Esophagus muscularis mucosa (tissue), 4 donors: Measurements from ENCODE around the gene LRPPRC. TPM values are rescaled to one million over a fixed set of nuclear protein-coding genes. Genes with fewer than 3 reads are reported as not detected.
A peak's percentile ranks its signal among the peaks of the same experiment; 100 is the strongest.

Experiments
- DNase-seq: peaks from one replicate; pipeline ENCODE4 v3.0.0-alpha.2; 2017; ENCODE audit errors: extremely low spot score
- H3K27ac ChIP-seq, 4 donors: fragments of 200-600 bp; sonication (generic); replicated peaks in 1 of 4; 1 replicate in 3 of 4; 2 replicates in 1 of 4; pipeline ENCODE4 v1.5.1; 2016 to 2019; ENCODE audit warnings: mild to moderate bottlenecking in 1 of 4
- H3K27me3 ChIP-seq, 4 donors: fragments of 200-600 bp; sonication (generic); one replicate each; pipeline versions ENCODE4 v1.5.1 to v1.6.0; 2016 to 2019
- H3K36me3 ChIP-seq, 4 donors: fragments of 200-600 bp; sonication (generic); one replicate each; pipeline ENCODE4 v1.5.1; 2016 to 2019
- H3K4me1 ChIP-seq, 4 donors: fragments of 200-600 bp; sonication (generic); one replicate each; pipeline ENCODE4 v1.5.1; 2016 to 2019
- H3K4me3 ChIP-seq, 4 donors: fragments of 200-600 bp; sonication (generic); 1 replicate in 2 of 4; 2 replicates in 2 of 4; pipeline ENCODE4 v1.5.1; 2016 to 2019; ENCODE audit warnings: mild to moderate bottlenecking in 4 of 4, moderate library complexity in 1 of 4
- H3K9me3 ChIP-seq, 4 donors: fragments of 200-600 bp; sonication (generic); 1 replicate in 3 of 4; 2 replicates in 1 of 4; pipeline ENCODE4 v1.5.1; 2016 to 2019
- EP300 ChIP-seq: sonication (generic); formaldehyde crosslinking; IDR thresholded peaks from one replicate; pipeline ENCODE4 v1.6.1; 2017; ENCODE audit warnings: antibody characterized with exemption
- POLR2A ChIP-seq: fragments of 450-650 bp; IDR thresholded peaks from one replicate; pipeline ENCODE4 v1.6.1; 2017; ENCODE audit warnings: antibody characterized with exemption, moderate library complexity, mild to moderate bottlenecking, low read depth
- POLR2AphosphoS5 ChIP-seq, 2 donors: sonication (generic); formaldehyde crosslinking; IDR thresholded peaks; one replicate each; pipeline ENCODE4 v1.6.1; 2017; ENCODE audit warnings: antibody characterized with exemption in 2 of 2
- WGBS: methylation state at CpG from one replicate; pipeline ENCODE4 v1.1.5; 2018; 5-methylcytosine and 5-hydroxymethylcytosine counted together
- intact Hi-C: fragments of 100-400 bp; cut with DNase I; formaldehyde crosslinking; loops from one replicate; pipeline ENCODE4 v1.15.1; 2023
- total RNA-seq, 4 donors: library from RNA; depleted of rRNA; stranded (reverse); fragments of >200 nt; gene quantifications; one replicate each; pipeline versions ENCODE4 v1.1.0 to v1.2.1, GENCODE V29; 2016
- TF ChIP-seq, protein P1 (sequence below), 3 experiments: fragments of 200-600 bp in 2 of 3; fragments of 450-650 bp in 1 of 3; sonication (generic) in 2 of 3; IDR thresholded peaks; one replicate each; pipeline ENCODE4 v1.5.1; 2017 to 2019; ENCODE audit warnings: antibody characterized with exemption in 3 of 3, mild to moderate bottlenecking in 2 of 3, moderate library complexity in 1 of 3

The LRPPRC gene
- 10 to 100 TPM; 38.4 to 44.6 (median 43.0) TPM for total RNA-seq

GRCh38 chr2:43995733-43996533, at the start of gene LRPPRC:
Gene LRPPRC, minus strand, starts transcription at chr2:43995989. Its CDS starts 42 bp downstream, at chr2:43995947.
- intact Hi-C loops, result no loop called here
- WGBS, result under 1% methylated on average over 24 of the region's 64 CpGs
- no peaks in the 10 kb centered on the region for H3K9me3 ChIP-seq
- peak within 1 kb of the TSS; percentile 84 to 98 (median 95) for H3K4me3 ChIP-seq
- H3K27ac ChIP-seq, result peak within 1 kb of the TSS; percentile 82 to 86 (median 82)
- DNase-seq, result peak; percentile 98
- TF ChIP-seq POLR2AphosphoS5 (IDR thresholded peaks at IDR 0.05) (peak; percentile 93 to 95), EP300 (no peak), POLR2A (no peak)
- TF ChIP-seq, protein P1, sequence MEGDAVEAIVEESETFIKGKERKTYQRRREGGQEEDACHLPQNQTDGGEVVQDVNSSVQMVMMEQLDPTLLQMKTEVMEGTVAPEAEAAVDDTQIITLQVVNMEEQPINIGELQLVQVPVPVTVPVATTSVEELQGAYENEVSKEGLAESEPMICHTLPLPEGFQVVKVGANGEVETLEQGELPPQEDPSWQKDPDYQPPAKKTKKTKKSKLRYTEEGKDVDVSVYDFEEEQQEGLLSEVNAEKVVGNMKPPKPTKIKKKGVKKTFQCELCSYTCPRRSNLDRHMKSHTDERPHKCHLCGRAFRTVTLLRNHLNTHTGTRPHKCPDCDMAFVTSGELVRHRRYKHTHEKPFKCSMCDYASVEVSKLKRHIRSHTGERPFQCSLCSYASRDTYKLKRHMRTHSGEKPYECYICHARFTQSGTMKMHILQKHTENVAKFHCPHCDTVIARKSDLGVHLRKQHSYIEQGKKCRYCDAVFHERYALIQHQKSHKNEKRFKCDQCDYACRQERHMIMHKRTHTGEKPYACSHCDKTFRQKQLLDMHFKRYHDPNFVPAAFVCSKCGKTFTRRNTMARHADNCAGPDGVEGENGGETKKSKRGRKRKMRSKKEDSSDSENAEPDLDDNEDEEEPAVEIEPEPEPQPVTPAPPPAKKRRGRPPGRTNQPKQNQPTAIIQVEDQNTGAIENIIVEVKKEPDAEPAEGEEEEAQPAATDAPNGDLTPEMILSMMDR (IDR thresholded peaks at IDR 0.05), result peak in 1 of 3 experiments; percentile 25
- H3K27me3 ChIP-seq, result no peaks in the 10 kb centered on the region
- H3K4me1 ChIP-seq, result peaks cover 25 to 45% (median 27%) of the 10 kb centered on the region in 4 donors
- H3K36me3 ChIP-seq, result peaks cover 0 to 17% (median 10%) of the 10 kb centered on the region in 4 donors

DNA sequence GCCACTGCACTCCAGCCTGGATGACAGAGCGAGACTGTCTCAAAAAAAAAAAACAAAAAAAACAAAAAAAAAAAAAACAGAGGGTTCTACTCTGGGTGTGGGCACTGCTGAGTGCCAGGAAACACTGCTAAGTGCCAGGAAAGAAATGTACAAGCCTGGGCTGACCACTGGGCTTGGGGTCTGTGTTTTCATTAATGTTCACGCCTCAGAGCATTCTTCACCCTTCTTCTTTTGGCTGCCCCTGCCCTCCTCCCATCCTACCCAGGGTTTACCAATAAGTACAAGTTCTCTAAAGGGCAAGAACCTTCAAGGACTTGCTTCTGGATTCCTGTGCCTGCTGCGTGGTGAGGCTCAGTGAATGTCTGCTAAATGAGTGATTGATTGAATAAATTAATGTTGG, 49.3 kb upstream of the LRPPRC start:
- intact Hi-C loops, result no loop called here
- DNase-seq, result no peak
- Histone ChIP-seq H3K27ac (no peak overlapping the region), H3K27me3 (no peaks in the 10 kb centered on the region), H3K36me3 (no peaks in the 10 kb centered on the region), H3K4me3 (no peak overlapping the region), H3K9me3 (no peaks in the 10 kb centered on the region), H3K4me1 (peaks cover 0 to 7% (median 6%) of the 10 kb centered on the region in 4 donors)
- whole genome bisulfite sequencing, result 81% methylated on average over 3 of the region's 3 CpGs
- TF ChIP-seq POLR2AphosphoS5 (IDR thresholded peaks at IDR 0.05) (no peak), EP300 (no peak), POLR2A (no peak)
- TF ChIP-seq, protein P1 (IDR thresholded peaks at IDR 0.05), result no peak

DNA sequence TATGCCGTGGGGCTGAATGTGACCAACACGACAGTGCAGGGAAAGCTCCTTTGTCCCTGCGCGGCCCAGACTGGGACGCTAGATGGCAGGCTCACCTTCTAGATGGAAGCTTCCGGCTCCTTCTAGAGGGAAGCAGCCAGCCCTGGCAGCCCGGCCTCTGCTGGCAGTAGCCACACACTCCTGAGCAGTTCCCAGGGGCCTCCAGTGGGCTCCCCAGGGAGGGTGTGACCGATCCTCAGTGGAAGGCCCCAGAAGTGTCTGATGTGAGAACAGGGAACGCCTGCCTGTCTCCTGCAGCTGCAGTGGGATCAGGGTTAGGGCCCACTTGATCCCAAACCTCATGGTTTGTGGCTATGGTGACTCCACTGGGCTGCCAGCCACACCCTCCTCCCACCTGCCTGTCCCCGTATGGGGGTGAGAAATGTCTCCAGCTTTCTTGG, 48.5 kb upstream of the LRPPRC start:
- intact Hi-C loops, result loop anchor here (5.0 kb wide), 1 partner anchor 908 kb away; no protein-coding TSS in a partner anchor
- peaks cover 0 to 7% (median 6%) of the 10 kb centered on the region in 4 donors for H3K4me1 ChIP-seq
- no peak for DNase-seq
- H3K27ac ChIP-seq, result no peak overlapping the region
- TF ChIP-seq POLR2A (no peak), POLR2AphosphoS5 (IDR thresholded peaks at IDR 0.05) (peak in 1 of 2 donors; percentile 56), EP300 (no peak)
- TF ChIP-seq, protein P1 (IDR thresholded peaks at IDR 0.05), result peak; percentile 76 to 92 (median 77)
- H3K27me3 ChIP-seq, result peaks cover 0 to 4% (median 0%) of the 10 kb centered on the region in 4 donors
- no peaks in the 10 kb centered on the region for H3K9me3 ChIP-seq
- H3K4me3 ChIP-seq, result no peak overlapping the region
- 3% methylated on average over 8 of the region's 10 CpGs for WGBS
- H3K36me3 ChIP-seq, result no peaks in the 10 kb centered on the region

DNA sequence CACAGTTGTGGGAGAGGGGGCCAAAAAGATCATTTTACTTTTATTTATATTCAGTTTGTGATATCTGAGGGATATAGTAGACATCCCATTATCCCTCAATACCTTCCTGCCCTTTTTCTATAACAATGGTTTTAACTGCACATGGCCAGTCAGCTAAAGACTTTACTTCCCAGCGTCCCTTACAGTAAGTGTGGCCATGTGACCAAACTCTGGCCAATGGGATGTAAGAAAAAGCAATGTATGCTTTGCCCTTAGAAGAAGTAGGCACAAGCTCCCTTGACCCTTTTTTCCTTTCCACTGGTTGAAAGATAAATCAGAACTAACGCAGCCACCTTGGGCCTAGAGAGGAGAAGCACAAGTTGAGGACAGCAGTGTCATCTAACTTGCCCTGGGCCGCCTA, 44.6 kb upstream of the LRPPRC start:
- Histone ChIP-seq H3K27me3 (peaks cover 0 to 4% (median 0%) of the 10 kb centered on the region in 4 donors), H3K27ac (no peak overlapping the region), H3K4me1 (peaks cover 0 to 7% (median 6%) of the 10 kb centered on the region in 4 donors), H3K4me3 (no peak overlapping the region), H3K9me3 (no peaks in the 10 kb centered on the region), H3K36me3 (no peaks in the 10 kb centered on the region)
- DNase-seq, result no peak
- WGBS, result 81% methylated on average over 3 of the region's 3 CpGs
- TF ChIP-seq POLR2A, result no peak
- TF ChIP-seq, protein P1 (IDR thresholded peaks at IDR 0.05), result no peak
- no peak for TF ChIP-seq POLR2AphosphoS5 (IDR thresholded peaks at IDR 0.05)
- no peak for TF ChIP-seq EP300
- intact Hi-C loops, result loop anchor here (5.0 kb wide), 1 partner anchor 912 kb away; no protein-coding TSS in a partner anchor
